ENCODE data around the gene PSTPIP1.

Gene PSTPIP1

GRCh38 chr15:77031376-77032050 lies 36.6 kb downstream of the PSTPIP1 start:
- DNase-seq (ENCODE audit: low read depth, low spot score) = no peak
- Histone ChIP-seq H3K4me1 (ENCODE audit: control insufficient read depth, insufficient read depth, low read length) (no peaks in the 10 kb centered on the region; the same call in 1 of the 2 replicates), H3K4me3 (ENCODE audit: low read length) (no peak overlapping the region), H3K27ac (ENCODE audit: low read length) (no peak overlapping the region), H3K9me3 (ENCODE audit: control insufficient read depth, insufficient read depth, low read length) (no peaks in the 10 kb centered on the region), H3K36me3 (ENCODE audit: control insufficient read depth, insufficient read depth, low read length) (no peaks in the 10 kb centered on the region), H3K27me3 (ENCODE audit: control insufficient read depth, insufficient read depth, low read length) (no peaks in the 10 kb centered on the region)
- no CpG with 5 or more reads among the region's 12 CpGs for WGBS (ENCODE audit: insufficient coverage, insufficient read length)

- H3K27ac ChIP-seq (ENCODE audit: low read length) = no peak overlapping the region
- H3K36me3 ChIP-seq (ENCODE audit: control insufficient read depth, insufficient read depth, low read length) = 0 out of 2 replicates have a peak, but pooled peaks cover 2% of the 10 kb centered on the region
- no peaks in the 10 kb centered on the region for H3K9me3 ChIP-seq (ENCODE audit: control insufficient read depth, insufficient read depth, low read length)
- no peak for DNase-seq (ENCODE audit: low read depth, low spot score)
- H3K4me1 ChIP-seq (ENCODE audit: control insufficient read depth, insufficient read depth, low read length) = no peaks in the 10 kb centered on the region; the same call in 1 of the 2 replicates
- no peak overlapping the region for H3K4me3 ChIP-seq (ENCODE audit: low read length)
- no peaks in the 10 kb centered on the region for H3K27me3 ChIP-seq (ENCODE audit: control insufficient read depth, insufficient read depth, low read length)
- no CpG with 5 or more reads among the region's 22 CpGs for WGBS (ENCODE audit: insufficient coverage, insufficient read length)
These were observed 37.2 kb downstream of the PSTPIP1 start for GRCh38 chr15:77032052-77032646.

GRCh38 chr15:77032647-77033416 lies 37.9 kb downstream of the PSTPIP1 start:
- Histone ChIP-seq H3K4me3 (ENCODE audit: low read length) (no peak overlapping the region), H3K4me1 (ENCODE audit: control insufficient read depth, insufficient read depth, low read length) (no peaks in the 10 kb centered on the region; the same call in 1 of the 2 replicates), H3K36me3 (ENCODE audit: control insufficient read depth, insufficient read depth, low read length) (0 out of 2 replicates have a peak, but pooled peaks cover 2% of the 10 kb centered on the region), H3K27me3 (ENCODE audit: control insufficient read depth, insufficient read depth, low read length) (no peaks in the 10 kb centered on the region), H3K9me3 (ENCODE audit: control insufficient read depth, insufficient read depth, low read length) (no peaks in the 10 kb centered on the region), H3K27ac (ENCODE audit: low read length) (no peak overlapping the region)
- WGBS (ENCODE audit: insufficient coverage, insufficient read length) = no CpG with 5 or more reads among the region's 18 CpGs
- DNase-seq (ENCODE audit: low read depth, low spot score) = no peak

- H3K4me3 ChIP-seq (ENCODE audit: low read length) = no peak overlapping the region
- no CpG with 5 or more reads among the region's 4 CpGs for WGBS (ENCODE audit: insufficient coverage, insufficient read length)
- H3K27me3 ChIP-seq (ENCODE audit: control insufficient read depth, insufficient read depth, low read length) = no peaks in the 10 kb centered on the region
- no peak overlapping the region for H3K27ac ChIP-seq (ENCODE audit: low read length)
- no peaks in the 10 kb centered on the region for H3K4me1 ChIP-seq (ENCODE audit: control insufficient read depth, insufficient read depth, low read length)
- H3K36me3 ChIP-seq (ENCODE audit: control insufficient read depth, insufficient read depth, low read length) = 0 out of 2 replicates have a peak, but pooled peaks cover 2% of the 10 kb centered on the region
- H3K9me3 ChIP-seq (ENCODE audit: control insufficient read depth, insufficient read depth, low read length) = no peaks in the 10 kb centered on the region
- DNase-seq (ENCODE audit: low read depth, low spot score) = no peak
These were observed 38.4 kb downstream of the PSTPIP1 start for GRCh38 chr15:77033417-77033728.

GRCh38 chr15:77033729-77034671 lies 39.1 kb downstream of the PSTPIP1 start:
- Histone ChIP-seq H3K9me3 (ENCODE audit: control insufficient read depth, insufficient read depth, low read length) (no peaks in the 10 kb centered on the region), H3K4me3 (ENCODE audit: low read length) (no peak overlapping the region), H3K36me3 (ENCODE audit: control insufficient read depth, insufficient read depth, low read length) (0 out of 2 replicates have a peak, but pooled peaks cover 2% of the 10 kb centered on the region), H3K27ac (ENCODE audit: low read length) (no peak overlapping the region), H3K4me1 (ENCODE audit: control insufficient read depth, insufficient read depth, low read length) (no peaks in the 10 kb centered on the region), H3K27me3 (ENCODE audit: control insufficient read depth, insufficient read depth, low read length) (no peaks in the 10 kb centered on the region)
- no CpG with 5 or more reads among the region's 13 CpGs for WGBS (ENCODE audit: insufficient coverage, insufficient read length)
- no peak for DNase-seq (ENCODE audit: low read depth, low spot score)

- H3K4me1 ChIP-seq (ENCODE audit: control insufficient read depth, insufficient read depth, low read length) = no peaks in the 10 kb centered on the region
- no peaks in the 10 kb centered on the region for H3K9me3 ChIP-seq (ENCODE audit: control insufficient read depth, insufficient read depth, low read length)
- H3K4me3 ChIP-seq (ENCODE audit: low read length) = no peak overlapping the region
- H3K27me3 ChIP-seq (ENCODE audit: control insufficient read depth, insufficient read depth, low read length) = no peaks in the 10 kb centered on the region
- 0 out of 2 replicates have a peak, but pooled peaks cover 2% of the 10 kb centered on the region for H3K36me3 ChIP-seq (ENCODE audit: control insufficient read depth, insufficient read depth, low read length)
- no peak for DNase-seq (ENCODE audit: low read depth, low spot score)
- no peak overlapping the region for H3K27ac ChIP-seq (ENCODE audit: low read length)
- WGBS (ENCODE audit: insufficient coverage, insufficient read length) = no CpG with 5 or more reads among the region's 14 CpGs
These were observed 40.0 kb downstream of the PSTPIP1 start for GRCh38 chr15:77034695-77035489.

- WGBS (ENCODE audit: insufficient coverage, insufficient read length) = no CpG with 5 or more reads among the region's 9 CpGs
- Histone ChIP-seq H3K36me3 (ENCODE audit: control insufficient read depth, insufficient read depth, low read length) (0 out of 2 replicates have a peak, but pooled peaks cover 2% of the 10 kb centered on the region), H3K9me3 (ENCODE audit: control insufficient read depth, insufficient read depth, low read length) (no peaks in the 10 kb centered on the region), H3K4me1 (ENCODE audit: control insufficient read depth, insufficient read depth, low read length) (no peaks in the 10 kb centered on the region), H3K4me3 (ENCODE audit: low read length) (no peak overlapping the region), H3K27me3 (ENCODE audit: control insufficient read depth, insufficient read depth, low read length) (no peaks in the 10 kb centered on the region), H3K27ac (ENCODE audit: low read length) (no peak overlapping the region)
- no peak for DNase-seq (ENCODE audit: low read depth, low spot score)
These were observed 40.7 kb downstream of the PSTPIP1 start for GRCh38 chr15:77035584-77035983.

GRCh38 chr15:77035999-77036471 lies 41.1 kb downstream of the PSTPIP1 start:
- Histone ChIP-seq H3K4me1 (ENCODE audit: control insufficient read depth, insufficient read depth, low read length) (no peaks in the 10 kb centered on the region), H3K4me3 (ENCODE audit: low read length) (no peak overlapping the region), H3K27ac (ENCODE audit: low read length) (no peak overlapping the region), H3K27me3 (ENCODE audit: control insufficient read depth, insufficient read depth, low read length) (no peaks in the 10 kb centered on the region), H3K9me3 (ENCODE audit: control insufficient read depth, insufficient read depth, low read length) (no peaks in the 10 kb centered on the region), H3K36me3 (ENCODE audit: control insufficient read depth, insufficient read depth, low read length) (0 out of 2 replicates have a peak, but pooled peaks cover 2% of the 10 kb centered on the region)
- DNase-seq (ENCODE audit: low read depth, low spot score) = no peak
- no CpG with 5 or more reads among the region's 13 CpGs for WGBS (ENCODE audit: insufficient coverage, insufficient read length)

GRCh38 chr15:77036537-77037387 lies 41.8 kb downstream of the PSTPIP1 start:
- DNase-seq (ENCODE audit: low read depth, low spot score) = no peak
- no peak overlapping the region for H3K27ac ChIP-seq (ENCODE audit: low read length)
- no peaks in the 10 kb centered on the region for H3K9me3 ChIP-seq (ENCODE audit: control insufficient read depth, insufficient read depth, low read length)

More at GRCh38 chr15:77036537-77037387, 41.8 kb downstream of the PSTPIP1 start:
- 0 out of 2 replicates have a peak, but pooled peaks cover 2% of the 10 kb centered on the region for H3K36me3 ChIP-seq (ENCODE audit: control insufficient read depth, insufficient read depth, low read length)
- no peak overlapping the region for H3K4me3 ChIP-seq (ENCODE audit: low read length)
- WGBS (ENCODE audit: insufficient coverage, insufficient read length) = no CpG with 5 or more reads among the region's 22 CpGs
- no peaks in the 10 kb centered on the region for H3K27me3 ChIP-seq (ENCODE audit: control insufficient read depth, insufficient read depth, low read length)
- H3K4me1 ChIP-seq (ENCODE audit: control insufficient read depth, insufficient read depth, low read length) = no peaks in the 10 kb centered on the region

Data from iPS DF 6.9 (cell line).